ENCODE data around the gene LDB2.

The LDB2 gene

GRCh38 chr4:16492872-16493271, 405.6 kb downstream of the LDB2 start:
- H3K4me3 ChIP-seq (ENCODE audit: low read length in 2 of 2) = no peak overlapping the region
- H3K9ac ChIP-seq (ENCODE audit: low read length in 2 of 2) = no peak overlapping the region
- no peaks in the 10 kb centered on the region for H3K27me3 ChIP-seq (ENCODE audit: control insufficient read depth in 1 of 2, insufficient read depth in 2 of 2, low read length in 2 of 2)
- H3K9me3 ChIP-seq (ENCODE audit: control insufficient read depth in 2 of 2, low read length in 2 of 2) = no peaks in the 10 kb centered on the region
- no peaks in the 10 kb centered on the region for H3K4me1 ChIP-seq (ENCODE audit: control insufficient read depth, insufficient read depth, low read length)
- no peak overlapping the region for H3K27ac ChIP-seq (ENCODE audit: low read length)
- H3K36me3 ChIP-seq (ENCODE audit: control insufficient read depth in 2 of 2, insufficient read depth in 2 of 2, low read length in 2 of 2) = no peaks in the 10 kb centered on the region

GRCh38 chr4:16489226-16489625, 409.2 kb downstream of the LDB2 start:
- Histone ChIP-seq H3K4me1 (ENCODE audit: control insufficient read depth, insufficient read depth, low read length) (no peaks in the 10 kb centered on the region), H3K27ac (ENCODE audit: low read length) (no peak overlapping the region), H3K4me3 (ENCODE audit: low read length in 2 of 2) (no peak overlapping the region), H3K9ac (ENCODE audit: low read length in 2 of 2) (no peak overlapping the region), H3K9me3 (ENCODE audit: control insufficient read depth in 2 of 2, low read length in 2 of 2) (no peaks in the 10 kb centered on the region), H3K36me3 (ENCODE audit: control insufficient read depth in 2 of 2, insufficient read depth in 2 of 2, low read length in 2 of 2) (no peaks in the 10 kb centered on the region), H3K27me3 (ENCODE audit: control insufficient read depth in 1 of 2, insufficient read depth in 2 of 2, low read length in 2 of 2) (no peaks in the 10 kb centered on the region)

- no peaks in the 10 kb centered on the region for H3K27me3 ChIP-seq (ENCODE audit: control insufficient read depth in 1 of 2, insufficient read depth in 2 of 2, low read length in 2 of 2)
- H3K36me3 ChIP-seq (ENCODE audit: control insufficient read depth in 2 of 2, insufficient read depth in 2 of 2, low read length in 2 of 2) = no peaks in the 10 kb centered on the region
- H3K9me3 ChIP-seq (ENCODE audit: control insufficient read depth in 2 of 2, low read length in 2 of 2) = no peaks in the 10 kb centered on the region
- H3K4me3 ChIP-seq (ENCODE audit: low read length in 2 of 2) = no peak overlapping the region
- no peaks in the 10 kb centered on the region for H3K4me1 ChIP-seq (ENCODE audit: control insufficient read depth, insufficient read depth, low read length)
- H3K9ac ChIP-seq (ENCODE audit: low read length in 2 of 2) = no peak overlapping the region
- H3K27ac ChIP-seq (ENCODE audit: low read length) = no peak overlapping the region
Observed at GRCh38 chr4:16488084-16488483, 410.4 kb downstream of the LDB2 start.

GRCh38 chr4:16484711-16485110, 413.7 kb downstream of the LDB2 start:
- Histone ChIP-seq H3K27me3 (ENCODE audit: control insufficient read depth in 1 of 2, insufficient read depth in 2 of 2, low read length in 2 of 2) (no peaks in the 10 kb centered on the region), H3K9me3 (ENCODE audit: control insufficient read depth in 2 of 2, low read length in 2 of 2) (no peaks in the 10 kb centered on the region), H3K4me3 (ENCODE audit: low read length in 2 of 2) (no peak overlapping the region), H3K4me1 (ENCODE audit: control insufficient read depth, insufficient read depth, low read length) (peaks cover 13% of the 10 kb centered on the region), H3K9ac (ENCODE audit: low read length in 2 of 2) (no peak overlapping the region), H3K36me3 (ENCODE audit: control insufficient read depth in 2 of 2, insufficient read depth in 2 of 2, low read length in 2 of 2) (no peaks in the 10 kb centered on the region), H3K27ac (ENCODE audit: low read length) (no peak overlapping the region)

- Histone ChIP-seq H3K4me1 (ENCODE audit: control insufficient read depth, insufficient read depth, low read length) (peaks cover 19% of the 10 kb centered on the region), H3K27ac (ENCODE audit: low read length) (no peak overlapping the region), H3K9ac (ENCODE audit: low read length in 2 of 2) (no peak overlapping the region), H3K36me3 (ENCODE audit: control insufficient read depth in 2 of 2, insufficient read depth in 2 of 2, low read length in 2 of 2) (no peaks in the 10 kb centered on the region), H3K9me3 (ENCODE audit: control insufficient read depth in 2 of 2, low read length in 2 of 2) (no peaks in the 10 kb centered on the region), H3K27me3 (ENCODE audit: control insufficient read depth in 1 of 2, insufficient read depth in 2 of 2, low read length in 2 of 2) (no peaks in the 10 kb centered on the region), H3K4me3 (ENCODE audit: low read length in 2 of 2) (no peak overlapping the region)
Observed at GRCh38 chr4:16483540-16483939, 414.9 kb downstream of the LDB2 start.

GRCh38 chr4:16480011-16480410, 418.4 kb downstream of the LDB2 start:
- Histone ChIP-seq H3K4me3 (ENCODE audit: low read length in 2 of 2) (no peak overlapping the region), H3K36me3 (ENCODE audit: control insufficient read depth in 2 of 2, insufficient read depth in 2 of 2, low read length in 2 of 2) (no peaks in the 10 kb centered on the region), H3K27me3 (ENCODE audit: control insufficient read depth in 1 of 2, insufficient read depth in 2 of 2, low read length in 2 of 2) (no peaks in the 10 kb centered on the region), H3K27ac (ENCODE audit: low read length) (no peak overlapping the region), H3K9me3 (ENCODE audit: control insufficient read depth in 2 of 2, low read length in 2 of 2) (peaks cover 0 to 2% of the 10 kb centered on the region in 2 donors), H3K4me1 (ENCODE audit: control insufficient read depth, insufficient read depth, low read length) (peaks cover 19% of the 10 kb centered on the region), H3K9ac (ENCODE audit: low read length in 2 of 2) (no peak overlapping the region)

- no peak overlapping the region for H3K4me3 ChIP-seq (ENCODE audit: low read length in 2 of 2)
- no peak overlapping the region for H3K9ac ChIP-seq (ENCODE audit: low read length in 2 of 2)
- no peaks in the 10 kb centered on the region for H3K36me3 ChIP-seq (ENCODE audit: control insufficient read depth in 2 of 2, insufficient read depth in 2 of 2, low read length in 2 of 2)
- H3K27me3 ChIP-seq (ENCODE audit: control insufficient read depth in 1 of 2, insufficient read depth in 2 of 2, low read length in 2 of 2) = no peaks in the 10 kb centered on the region
- no peaks in the 10 kb centered on the region for H3K4me1 ChIP-seq (ENCODE audit: control insufficient read depth, insufficient read depth, low read length)
- no peak overlapping the region for H3K27ac ChIP-seq (ENCODE audit: low read length)
- H3K9me3 ChIP-seq (ENCODE audit: control insufficient read depth in 2 of 2, low read length in 2 of 2) = peaks cover 0 to 7% of the 10 kb centered on the region in 2 donors
Observed at GRCh38 chr4:16472537-16472936, 425.9 kb downstream of the LDB2 start.

GRCh38 chr4:16467061-16467460, 431.4 kb downstream of the LDB2 start:
- H3K4me1 ChIP-seq (ENCODE audit: control insufficient read depth, insufficient read depth, low read length) = no peaks in the 10 kb centered on the region
- no peak overlapping the region for H3K4me3 ChIP-seq (ENCODE audit: low read length in 2 of 2)
- H3K36me3 ChIP-seq (ENCODE audit: control insufficient read depth in 2 of 2, insufficient read depth in 2 of 2, low read length in 2 of 2) = no peaks in the 10 kb centered on the region
- H3K9me3 ChIP-seq (ENCODE audit: control insufficient read depth in 2 of 2, low read length in 2 of 2) = no peaks in the 10 kb centered on the region
- H3K27ac ChIP-seq (ENCODE audit: low read length) = no peak overlapping the region
- H3K9ac ChIP-seq (ENCODE audit: low read length in 2 of 2) = no peak overlapping the region
- no peaks in the 10 kb centered on the region for H3K27me3 ChIP-seq (ENCODE audit: control insufficient read depth in 1 of 2, insufficient read depth in 2 of 2, low read length in 2 of 2)

- Histone ChIP-seq H3K27ac (ENCODE audit: low read length) (no peak overlapping the region), H3K9ac (ENCODE audit: low read length in 2 of 2) (no peak overlapping the region), H3K4me1 (ENCODE audit: control insufficient read depth, insufficient read depth, low read length) (no peaks in the 10 kb centered on the region), H3K4me3 (ENCODE audit: low read length in 2 of 2) (no peak overlapping the region), H3K9me3 (ENCODE audit: control insufficient read depth in 2 of 2, low read length in 2 of 2) (peaks cover 0 to 3% of the 10 kb centered on the region in 2 donors), H3K27me3 (ENCODE audit: control insufficient read depth in 1 of 2, insufficient read depth in 2 of 2, low read length in 2 of 2) (no peaks in the 10 kb centered on the region), H3K36me3 (ENCODE audit: control insufficient read depth in 2 of 2, insufficient read depth in 2 of 2, low read length in 2 of 2) (no peaks in the 10 kb centered on the region)
Observed at GRCh38 chr4:16466581-16466980, 431.9 kb downstream of the LDB2 start.

- Histone ChIP-seq H3K36me3 (ENCODE audit: control insufficient read depth in 2 of 2, insufficient read depth in 2 of 2, low read length in 2 of 2) (no peaks in the 10 kb centered on the region), H3K4me3 (ENCODE audit: low read length in 2 of 2) (no peak overlapping the region), H3K27me3 (ENCODE audit: control insufficient read depth in 1 of 2, insufficient read depth in 2 of 2, low read length in 2 of 2) (no peaks in the 10 kb centered on the region), H3K9me3 (ENCODE audit: control insufficient read depth in 2 of 2, low read length in 2 of 2) (peaks cover 0 to 3% of the 10 kb centered on the region in 2 donors), H3K4me1 (ENCODE audit: control insufficient read depth, insufficient read depth, low read length) (no peaks in the 10 kb centered on the region), H3K9ac (ENCODE audit: low read length in 2 of 2) (no peak overlapping the region), H3K27ac (ENCODE audit: low read length) (no peak overlapping the region)
Observed at GRCh38 chr4:16464651-16465050, 433.8 kb downstream of the LDB2 start.

GRCh38 chr4:16462656-16463055, 435.8 kb downstream of the LDB2 start:
- no peak overlapping the region for H3K9ac ChIP-seq (ENCODE audit: low read length in 2 of 2)
- H3K9me3 ChIP-seq (ENCODE audit: control insufficient read depth in 2 of 2, low read length in 2 of 2) = peaks cover 0 to 3% of the 10 kb centered on the region in 2 donors
- no peaks in the 10 kb centered on the region for H3K36me3 ChIP-seq (ENCODE audit: control insufficient read depth in 2 of 2, insufficient read depth in 2 of 2, low read length in 2 of 2)
- no peak overlapping the region for H3K4me3 ChIP-seq (ENCODE audit: low read length in 2 of 2)
- H3K4me1 ChIP-seq (ENCODE audit: control insufficient read depth, insufficient read depth, low read length) = no peaks in the 10 kb centered on the region
- no peaks in the 10 kb centered on the region for H3K27me3 ChIP-seq (ENCODE audit: control insufficient read depth in 1 of 2, insufficient read depth in 2 of 2, low read length in 2 of 2)
- H3K27ac ChIP-seq (ENCODE audit: low read length) = no peak overlapping the region
